H7 (cell line): ENCODE results near the gene DNAJB13. TPM values are rescaled to one million over a fixed set of nuclear protein-coding genes. Genes with fewer than 3 reads are reported as not detected.
A peak's percentile ranks its signal among the peaks of the same experiment; 100 is the strongest.

Experiments
- DNase-seq: peaks from one replicate; pipeline ENCODE4 v3.0.0; 2012
- H3K27me3 ChIP-seq: 2 replicates; pipeline ENCODE4 v1.6.0; 2011; ENCODE audit warnings: mild to moderate bottlenecking, low read length; ENCODE audit not compliant: control insufficient read depth, insufficient read depth
- H3K36me3 ChIP-seq: replicated peaks from 2 replicates; pipeline ENCODE4 v1.5.1; 2011; ENCODE audit warnings: low read length; ENCODE audit not compliant: control insufficient read depth, insufficient read depth
- H3K4me3 ChIP-seq: 2 replicates; pipeline ENCODE4 v1.5.1; 2011; ENCODE audit warnings: low read depth, mild to moderate bottlenecking, control low read depth, low read length, moderate library complexity; ENCODE audit not compliant: insufficient read depth
- total RNA-seq: library from RNA; depleted of rRNA; stranded (reverse); fragments of >200 nt; shearing (Covaris generic); gene quantifications from 2 replicates; pipeline ENCODE4 v1.2.3, GENCODE V29; 2014

The DNAJB13 gene
- total RNA-seq, 1 experiment from 2014 or later: not detected

DNA sequence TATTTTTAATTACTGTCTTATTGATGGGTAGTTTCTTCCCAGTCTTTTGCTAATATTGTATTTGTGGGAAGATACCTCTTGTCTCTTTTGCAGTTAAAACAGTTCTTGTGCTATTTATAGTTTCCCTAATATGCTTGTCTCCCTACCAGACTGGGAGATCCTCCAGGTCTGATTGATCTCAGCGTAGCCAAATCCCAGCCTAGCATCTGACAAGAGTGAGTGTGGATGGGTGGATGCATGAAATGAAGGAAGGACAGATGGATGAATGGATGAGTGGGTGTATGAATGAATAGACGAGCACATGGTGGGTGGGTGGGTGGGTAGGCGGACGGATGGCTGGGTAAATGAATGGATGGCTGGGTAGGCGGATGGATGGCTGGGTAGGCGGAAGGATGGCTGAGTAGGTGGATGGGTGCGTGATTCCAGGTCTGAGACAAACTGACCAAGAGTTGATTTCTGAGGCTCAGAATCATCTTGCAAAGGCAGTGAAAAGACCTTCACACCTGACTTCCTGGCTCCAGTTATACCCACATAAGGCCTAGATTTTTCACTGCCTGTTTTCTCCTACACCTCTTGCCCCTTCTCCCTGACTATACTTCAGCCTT is 11.4 kb downstream of the DNAJB13 start:
- Histone ChIP-seq H3K4me3 (no peak overlapping the region), H3K27me3 (peaks cover 2% of the 10 kb centered on the region; the same call in 1 of the 2 replicates), H3K36me3 (no peaks in the 10 kb centered on the region)
- no peak for DNase-seq

DNA sequence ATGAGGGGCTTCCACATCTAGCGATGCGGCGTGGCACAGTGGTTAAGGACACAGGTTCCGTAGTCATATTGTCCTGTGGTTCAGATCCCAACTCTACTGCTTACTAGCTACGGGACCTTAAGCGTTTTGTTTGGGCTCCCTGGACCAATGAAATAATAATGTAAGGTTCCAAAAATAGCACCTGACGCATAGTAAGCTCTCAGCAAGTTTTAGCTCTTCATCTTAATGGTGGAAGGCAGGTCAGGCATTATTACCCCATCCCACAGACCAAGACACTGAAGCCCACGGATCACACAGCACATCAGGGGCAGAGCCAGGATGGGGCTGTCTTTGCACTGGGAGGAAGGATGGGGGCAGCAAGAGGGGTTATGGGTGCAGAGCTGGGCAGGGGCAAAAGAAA is 13.0 kb downstream of the DNAJB13 start:
- Histone ChIP-seq H3K4me3 (no peak overlapping the region), H3K27me3 (no peaks in the 10 kb centered on the region), H3K36me3 (no peaks in the 10 kb centered on the region)
- peak; percentile 16 for DNase-seq

DNA sequence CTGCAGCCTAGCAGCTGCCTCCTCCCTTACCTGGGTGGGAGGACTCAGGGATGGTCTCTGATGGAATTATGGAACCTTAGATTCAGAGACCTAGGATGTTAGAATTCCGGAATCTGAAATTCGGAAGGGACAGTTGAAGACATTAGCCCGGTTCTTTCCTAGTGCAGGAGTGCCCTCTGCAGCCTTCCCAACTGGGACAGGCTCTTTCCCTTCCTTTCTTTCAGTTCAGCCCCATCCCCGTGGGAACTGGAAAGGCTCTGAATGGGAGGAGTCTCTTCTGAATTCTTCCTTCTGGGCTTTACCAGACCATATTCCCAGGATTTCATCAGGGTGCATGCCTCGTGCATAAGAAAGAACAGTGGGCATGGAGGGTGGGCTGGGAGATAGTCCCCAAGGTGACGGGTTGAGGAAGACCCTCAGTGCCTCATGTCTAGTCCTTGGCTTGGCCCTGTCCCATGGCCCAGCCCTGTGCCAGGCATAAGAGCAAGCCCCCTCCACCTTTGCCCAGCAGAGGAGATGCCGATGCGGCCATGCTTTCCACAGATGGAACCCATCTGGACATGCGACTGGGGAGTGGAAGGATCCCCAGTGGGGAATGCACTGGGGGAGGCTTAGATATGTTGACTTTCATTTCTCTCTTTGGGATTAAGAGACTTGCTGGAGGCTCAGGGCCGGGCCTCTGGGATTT is 14.4 kb downstream of the DNAJB13 start:
- no peaks in the 10 kb centered on the region for H3K36me3 ChIP-seq
- no peaks in the 10 kb centered on the region for H3K27me3 ChIP-seq
- H3K4me3 ChIP-seq: no peak overlapping the region
- peak; percentile 36 for DNase-seq

DNA sequence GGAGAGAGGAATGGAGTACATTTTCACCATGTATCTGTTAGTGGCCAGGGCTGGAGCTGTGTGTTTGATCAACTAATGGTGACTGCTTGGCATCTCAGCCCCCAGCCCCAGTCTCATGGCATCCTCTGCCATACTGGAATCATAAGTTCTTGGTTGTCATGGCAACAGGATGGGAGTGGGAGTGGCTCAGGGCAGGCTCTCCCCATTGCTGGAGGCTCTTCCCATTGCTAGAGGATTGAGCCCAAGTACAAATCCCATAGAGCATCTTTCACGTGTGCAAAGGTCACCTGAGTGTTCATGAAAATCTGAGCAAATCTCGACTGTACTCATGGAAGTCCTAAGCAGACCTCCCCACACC is 14.9 kb downstream of the DNAJB13 start:
- Histone ChIP-seq H3K4me3 (no peak overlapping the region), H3K27me3 (no peaks in the 10 kb centered on the region), H3K36me3 (no peaks in the 10 kb centered on the region)
- DNase-seq: peak; percentile 37

DNA sequence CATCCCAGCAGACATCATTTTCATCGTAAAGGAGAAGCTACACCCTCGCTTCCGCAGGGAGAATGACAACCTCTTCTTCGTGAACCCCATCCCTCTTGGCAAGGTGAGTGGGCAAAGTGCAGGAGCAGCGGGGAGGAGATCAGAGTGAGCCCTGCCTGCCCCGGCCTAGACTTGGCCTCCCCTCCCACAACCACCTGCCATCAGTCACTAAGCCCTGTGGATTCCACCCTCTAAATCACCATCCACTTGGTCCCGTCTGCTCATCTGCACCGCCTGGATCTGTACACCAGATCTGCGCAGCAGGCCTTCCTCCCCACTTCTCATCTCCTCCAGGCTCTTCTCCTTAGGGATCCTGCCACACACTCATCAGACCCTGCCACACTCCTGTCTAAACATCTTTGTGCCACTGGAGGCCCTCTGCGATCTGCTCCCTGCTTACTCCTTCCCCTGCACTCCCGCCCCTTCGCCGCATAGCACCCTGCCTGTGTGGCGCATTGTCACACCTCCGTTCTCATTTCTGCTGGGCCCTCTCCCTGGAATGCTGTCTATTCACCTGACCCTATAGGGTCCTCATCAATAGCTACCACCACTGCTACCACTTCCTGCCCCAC is 17.6 kb downstream of the DNAJB13 start:
- DNase-seq: peak; percentile 27
- Histone ChIP-seq H3K36me3 (no peaks in the 10 kb centered on the region), H3K27me3 (no peaks in the 10 kb centered on the region), H3K4me3 (no peak overlapping the region)

DNA sequence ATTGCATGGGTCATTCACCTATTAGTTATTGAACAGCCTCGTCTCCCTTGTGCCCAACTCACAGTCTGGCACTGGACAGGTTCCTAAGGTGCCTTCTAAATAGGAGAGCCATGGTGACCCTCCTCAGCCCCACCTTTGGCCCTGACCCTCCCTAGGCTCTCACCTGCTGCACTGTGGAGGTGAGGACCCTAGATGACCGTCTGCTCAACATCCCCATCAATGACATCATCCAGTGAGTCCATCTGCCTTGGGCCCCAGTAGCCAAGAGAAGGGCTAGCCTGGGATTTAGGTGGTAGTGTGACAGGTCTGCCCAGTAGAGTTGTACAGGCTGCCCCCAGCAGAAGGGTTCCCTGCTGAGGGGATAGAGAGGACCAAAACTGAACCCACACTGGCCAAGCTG is 18.3 kb downstream of the DNAJB13 start:
- no peaks in the 10 kb centered on the region for H3K27me3 ChIP-seq
- no peak for DNase-seq

DNA sequence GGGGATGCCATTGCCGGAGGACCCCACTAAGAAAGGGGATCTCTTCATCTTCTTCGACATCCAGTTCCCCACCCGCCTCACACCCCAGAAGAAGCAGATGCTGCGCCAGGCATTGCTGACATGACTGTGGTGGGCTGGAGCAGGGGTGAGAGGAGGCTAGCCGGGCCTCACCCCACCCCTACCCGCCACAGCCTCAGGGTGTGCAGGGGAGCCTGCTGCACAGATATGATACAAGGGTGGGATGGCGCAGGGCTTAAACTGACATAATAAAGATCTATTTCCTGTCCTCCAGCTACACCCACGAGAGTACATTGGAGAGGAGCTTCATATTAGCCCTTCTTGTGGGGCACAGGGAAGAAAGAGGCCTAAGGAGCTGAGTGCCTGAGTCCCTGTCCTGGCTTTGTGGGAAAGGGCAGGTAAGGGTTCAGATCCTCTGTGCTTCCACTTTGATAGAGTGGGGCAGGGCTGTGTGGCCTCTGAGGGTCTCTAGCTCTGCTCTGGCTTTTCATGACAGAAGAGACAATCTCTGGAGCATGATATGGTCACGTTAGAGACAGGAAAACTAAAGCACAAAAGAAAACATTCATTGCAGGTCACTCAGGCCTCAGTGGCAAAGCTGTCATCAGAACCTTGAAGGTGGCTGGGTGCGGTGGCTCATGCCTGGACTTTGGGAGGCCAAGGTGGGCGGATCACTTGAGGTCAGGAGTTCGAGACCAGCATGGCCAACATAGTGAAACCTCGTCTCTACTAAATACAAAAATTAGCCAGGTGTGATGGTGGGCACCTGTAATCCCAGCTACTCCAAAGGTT is 19.4 kb downstream of the DNAJB13 start:
- Histone ChIP-seq H3K27me3 (no peaks in the 10 kb centered on the region), H3K36me3 (peaks cover 5% of the 10 kb centered on the region), H3K4me3 (no peak overlapping the region)
- peak; percentile 22 for DNase-seq

More for the DNA sequence above, 18.3 kb downstream of the DNAJB13 start:
- Histone ChIP-seq H3K36me3 (no peaks in the 10 kb centered on the region), H3K4me3 (no peak overlapping the region)

DNA sequence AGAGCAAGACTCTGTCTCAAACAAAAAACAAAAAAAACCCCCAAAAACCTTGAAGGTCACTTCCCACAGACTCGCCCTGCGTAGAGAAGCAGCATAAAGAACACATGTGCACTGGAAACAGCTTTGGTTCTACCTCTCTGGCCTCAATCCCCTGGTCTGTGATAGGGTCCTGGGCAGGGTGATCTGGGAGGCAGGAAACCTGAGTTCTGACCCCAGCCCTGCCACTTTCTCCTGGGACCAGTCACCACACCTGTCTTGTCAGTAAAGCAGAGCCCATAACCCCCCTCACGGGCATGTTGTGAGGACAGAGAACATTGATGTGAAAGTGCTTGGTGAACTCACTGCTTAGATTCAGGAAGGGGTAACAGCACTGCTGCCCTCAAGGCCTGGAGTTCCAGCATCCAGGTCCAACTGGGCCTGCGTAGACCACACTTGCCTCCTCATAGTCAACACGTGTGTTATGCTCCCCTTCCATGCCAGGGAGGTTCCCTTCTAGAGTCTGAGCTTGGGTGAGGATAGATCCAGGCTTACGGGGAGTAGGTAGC is 20.4 kb downstream of the DNAJB13 start:
- Histone ChIP-seq H3K4me3 (no peak overlapping the region), H3K36me3 (peaks cover 11% of the 10 kb centered on the region), H3K27me3 (no peaks in the 10 kb centered on the region)
- DNase-seq: peak; percentile 16

DNA sequence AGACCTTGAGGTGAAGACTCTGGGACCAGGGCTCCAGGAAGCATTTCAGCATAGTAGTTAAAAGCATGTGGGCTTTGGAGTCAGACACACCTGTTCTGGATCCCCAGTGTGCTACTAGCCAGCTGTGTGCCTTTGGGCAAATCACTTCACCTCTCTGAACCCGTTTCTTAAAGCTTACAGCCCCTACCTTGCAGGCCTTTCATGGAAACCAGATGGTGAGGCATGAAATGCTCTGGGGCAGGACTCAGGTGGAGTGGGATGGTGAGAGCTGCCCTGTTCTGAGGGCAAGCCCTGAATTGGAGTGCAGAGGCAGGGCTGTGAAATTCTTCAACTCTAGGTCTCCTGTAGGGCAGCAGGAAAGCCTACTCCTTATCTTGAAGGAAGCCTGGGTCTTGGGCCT is 21.4 kb downstream of the DNAJB13 start:
- Histone ChIP-seq H3K4me3 (no peak overlapping the region), H3K27me3 (no peaks in the 10 kb centered on the region), H3K36me3 (peaks cover 19% of the 10 kb centered on the region)
- no peak for DNase-seq

DNA sequence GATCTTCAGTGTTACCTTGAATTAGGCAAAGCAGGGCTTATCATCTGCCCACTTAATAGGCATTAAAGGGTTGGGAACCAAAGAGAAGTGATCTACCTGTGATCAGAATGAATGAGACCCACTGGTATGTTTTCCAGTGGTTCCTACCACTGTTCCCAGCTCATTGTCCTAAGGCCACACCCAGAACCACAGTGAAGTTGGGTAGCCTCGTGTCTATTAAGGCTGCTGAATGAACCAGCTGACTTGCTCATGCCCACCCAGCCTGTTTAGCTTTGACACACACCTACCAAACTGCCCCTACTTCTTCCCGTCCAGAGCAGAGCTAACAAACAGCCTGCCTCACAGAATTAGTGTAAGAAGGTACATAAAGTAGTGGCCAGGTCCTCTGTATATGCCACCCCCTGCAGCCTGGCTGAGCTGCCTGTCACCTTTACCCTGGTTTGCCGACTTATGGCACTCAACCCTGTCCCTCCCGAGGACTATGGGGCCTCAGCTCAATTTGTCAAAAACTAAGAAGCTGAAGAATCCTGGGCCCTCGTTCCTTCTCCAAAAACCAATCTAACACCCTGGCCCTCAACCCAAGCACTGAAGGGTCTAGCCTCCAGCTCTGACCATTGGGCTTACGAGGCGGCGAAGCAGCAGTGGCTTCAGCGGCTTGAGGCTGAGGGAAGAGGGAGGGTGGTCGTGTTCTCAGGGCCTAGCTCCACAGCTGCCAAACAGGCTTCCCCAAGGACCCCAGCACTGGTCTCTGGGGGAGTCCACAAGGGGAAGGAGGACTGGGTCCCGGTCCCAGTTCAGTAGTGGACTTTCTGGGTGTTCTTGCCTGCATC is 22.0 kb downstream of the DNAJB13 start:
- no peak overlapping the region for H3K4me3 ChIP-seq
- H3K27me3 ChIP-seq: no peaks in the 10 kb centered on the region
- DNase-seq: peak; percentile 19
- H3K36me3 ChIP-seq: peaks cover 26% of the 10 kb centered on the region

DNA sequence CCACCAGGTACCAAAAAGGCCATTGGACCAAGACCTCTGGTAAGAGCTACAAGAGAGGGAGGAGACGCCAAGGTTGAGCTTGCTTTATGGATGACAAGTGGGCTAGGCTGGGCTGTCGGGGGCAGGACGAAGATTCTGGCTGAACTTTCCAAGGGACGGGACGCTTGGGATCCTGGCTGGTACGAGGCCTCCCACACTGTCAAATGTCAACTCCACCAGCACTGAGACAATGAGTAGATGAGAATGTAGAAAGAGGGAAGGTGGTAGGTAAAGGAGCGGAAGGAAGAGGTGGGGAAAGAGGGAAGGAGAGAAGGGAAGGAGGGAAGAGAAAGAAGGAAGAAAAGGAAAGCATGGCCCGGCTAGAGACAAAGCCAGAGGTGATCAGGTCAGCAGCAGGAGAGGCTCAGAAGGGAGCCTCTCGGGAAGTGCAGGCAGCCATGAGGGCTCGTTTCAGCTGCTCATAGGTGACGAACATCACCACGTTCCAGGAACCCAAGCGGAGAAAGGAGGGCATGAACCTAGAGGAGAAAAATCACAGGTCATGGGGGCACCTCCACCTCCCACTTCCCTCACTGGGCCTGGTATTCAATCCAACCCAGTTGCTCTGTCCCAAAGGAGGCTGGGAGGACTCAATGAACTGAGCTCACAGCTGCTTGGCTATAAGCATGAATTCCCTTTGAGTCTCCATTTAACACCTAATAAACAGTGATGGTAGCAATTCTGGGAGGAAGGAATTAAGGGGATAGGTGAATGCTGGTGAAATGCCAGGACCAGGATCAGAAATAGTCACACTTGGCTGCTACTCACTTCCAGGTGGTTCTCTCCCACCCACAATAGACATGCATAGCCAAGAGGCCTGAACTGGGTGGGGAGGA is 24.0 kb downstream of the DNAJB13 start:
- no peak overlapping the region for H3K4me3 ChIP-seq
- no peak for DNase-seq
- peaks cover 38% of the 10 kb centered on the region for H3K36me3 ChIP-seq
- H3K27me3 ChIP-seq: no peaks in the 10 kb centered on the region

DNA sequence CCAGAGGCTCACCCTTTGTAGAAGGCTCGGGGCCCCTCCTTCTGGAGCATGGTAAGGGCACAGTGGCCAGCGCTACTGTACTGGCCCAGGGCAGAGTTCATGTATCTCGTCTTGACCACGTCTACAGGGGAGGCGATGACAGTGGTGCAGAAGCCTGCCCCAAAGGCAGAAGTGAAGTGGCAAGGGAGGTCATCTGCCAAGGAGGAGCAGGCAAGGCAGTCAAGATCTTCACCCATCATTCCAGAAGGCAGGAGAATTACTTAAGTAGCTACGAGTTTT is 24.6 kb downstream of the DNAJB13 start:
- no peak overlapping the region for H3K4me3 ChIP-seq
- H3K27me3 ChIP-seq: no peaks in the 10 kb centered on the region
- peaks cover 42% of the 10 kb centered on the region for H3K36me3 ChIP-seq
- no peak for DNase-seq

DNA sequence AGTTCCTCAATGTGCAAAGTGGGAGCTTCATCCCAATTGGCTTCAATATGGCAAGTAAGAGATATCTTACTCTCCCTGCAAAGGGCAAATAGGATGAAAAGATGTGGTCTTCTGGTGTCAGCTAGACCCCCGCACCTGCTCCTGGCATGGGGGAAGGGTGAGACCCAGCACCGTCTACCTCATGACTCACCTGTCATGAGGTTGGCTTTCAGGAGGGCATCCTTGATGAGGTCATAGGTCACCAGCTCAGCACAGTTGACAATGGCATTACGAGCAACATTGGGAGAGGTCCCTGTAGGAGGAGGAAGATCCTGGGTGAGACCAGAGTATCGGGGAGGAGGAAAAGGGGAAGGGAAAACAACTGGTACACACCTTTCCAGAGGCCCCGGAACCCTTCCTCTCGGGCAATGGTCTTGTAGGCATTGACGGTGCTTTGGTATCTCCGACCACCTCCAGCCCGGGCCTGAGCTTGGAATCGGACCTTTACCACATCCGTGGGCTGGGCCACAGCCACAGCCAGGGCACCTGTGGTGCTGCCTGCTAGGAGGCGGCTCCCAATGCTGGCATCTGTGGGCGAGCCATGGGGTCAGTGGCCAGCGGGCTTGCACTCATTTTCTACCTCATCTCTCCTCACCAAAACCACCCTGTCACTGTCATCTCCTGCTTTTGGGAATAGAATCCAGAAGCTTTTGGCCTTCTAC is 25.8 kb downstream of the DNAJB13 start:
- Histone ChIP-seq H3K36me3 (peaks cover 48% of the 10 kb centered on the region), H3K4me3 (no peak overlapping the region), H3K27me3 (no peaks in the 10 kb centered on the region)
- DNase-seq: peak; percentile 10
